GM10847 (cell line): ENCODE data around the gene MYLK3.

Source experiments
- POLR2A ChIP-seq: IDR thresholded peaks from 2 replicates; pipeline ENCODE4 v1.6.1; 2011; ENCODE audit not compliant: insufficient read length; ENCODE audit errors: extremely low read depth

Gene MYLK3

GRCh38 chr16:46747777-46748651, at the start of gene MYLK3:
Gene MYLK3, minus strand, starts transcription at chr16:46748344. Its CDS starts 151 bp downstream, at chr16:46748193.
- no peak for TF ChIP-seq POLR2A

- TF ChIP-seq POLR2A, result no peak
These were observed 49.4 kb upstream of the MYLK3 start for GRCh38 chr16:46797501-46797900.

- no peak for TF ChIP-seq POLR2A
These were observed 48.7 kb upstream of the MYLK3 start for GRCh38 chr16:46796764-46797269.

GRCh38 chr16:46793841-46794240, 45.7 kb upstream of the MYLK3 start:
- no peak for TF ChIP-seq POLR2A

- no peak for TF ChIP-seq POLR2A
These were observed 42.6 kb upstream of the MYLK3 start for GRCh38 chr16:46790599-46791270.

GRCh38 chr16:46789499-46790414, 41.6 kb upstream of the MYLK3 start:
- TF ChIP-seq POLR2A, result peak; percentile 85

- no peak for TF ChIP-seq POLR2A
These were observed 40.8 kb upstream of the MYLK3 start for GRCh38 chr16:46788891-46789474.

- TF ChIP-seq POLR2A, result no peak
These were observed 39.8 kb upstream of the MYLK3 start for GRCh38 chr16:46787909-46788308.

GRCh38 chr16:46785076-46785845, 37.1 kb upstream of the MYLK3 start:
- no peak for TF ChIP-seq POLR2A

GRCh38 chr16:46783800-46784199, 35.7 kb upstream of the MYLK3 start:
- TF ChIP-seq POLR2A, result no peak

GRCh38 chr16:46782320-46782719, 34.2 kb upstream of the MYLK3 start:
- no peak for TF ChIP-seq POLR2A

GRCh38 chr16:46777804-46778203, 29.7 kb upstream of the MYLK3 start:
- TF ChIP-seq POLR2A, result no peak

GRCh38 chr16:46775214-46775613, 27.1 kb upstream of the MYLK3 start:
- TF ChIP-seq POLR2A, result no peak

GRCh38 chr16:46774743-46775177, 26.6 kb upstream of the MYLK3 start:
- no peak for TF ChIP-seq POLR2A

- no peak for TF ChIP-seq POLR2A
These were observed 24.3 kb upstream of the MYLK3 start for GRCh38 chr16:46772463-46772862.
